Activated gamma-delta T cell treated with anti-CD3 and anti-CD28 coated beads, Interleukin-2, amount 50 U/mL, for 16 hours (primary cell): ENCODE measurements around the gene PRKAA1.

Experiments used
- DNase-seq: peaks from one replicate; pipeline ENCODE4 v3.0.0-alpha.2; 2020; ENCODE audit warnings: low read depth

Gene PRKAA1

GRCh38 chr5:40798012-40798800, at the start of gene PRKAA1:
TSS of gene PRKAA1 (minus strand) at chr5:40798374. CDS start at chr5:40798189, 185 bp downstream.
- DNase-seq, result peak; percentile 83

GRCh38 chr5:40847525-40847924, 49.4 kb upstream of the PRKAA1 start:
- DNase-seq, result no peak

- DNase-seq, result no peak
Observed at GRCh38 chr5:40846371-40846770, 48.2 kb upstream of the PRKAA1 start.

GRCh38 chr5:40844565-40844964, 46.4 kb upstream of the PRKAA1 start:
- no peak for DNase-seq

- no peak for DNase-seq
Observed at GRCh38 chr5:40842351-40842750, 44.2 kb upstream of the PRKAA1 start.

- DNase-seq, result no peak
Observed at GRCh38 chr5:40841068-40841805, 43.1 kb upstream of the PRKAA1 start, which contains the start of gene CARD6. TSS of gene CARD6 (plus strand) at chr5:40841367. CDS start at chr5:40841383, 16 bp downstream.

GRCh38 chr5:40838086-40838485, 39.9 kb upstream of the PRKAA1 start:
- no peak for DNase-seq

GRCh38 chr5:40834849-40835787, 36.9 kb upstream of the PRKAA1 start, which contains the start of gene RPL37:
TSS of gene RPL37 (minus strand) at chr5:40835222. CDS start at chr5:40835185, 37 bp downstream.
- peak; percentile 87 for DNase-seq

GRCh38 chr5:40834391-40834848, 36.2 kb upstream of the PRKAA1 start:
- DNase-seq, result peak; percentile 27

GRCh38 chr5:40833712-40834229, 35.6 kb upstream of the PRKAA1 start:
- no peak for DNase-seq

GRCh38 chr5:40832345-40832744, 34.2 kb upstream of the PRKAA1 start:
- DNase-seq, result no peak

GRCh38 chr5:40831346-40832210, 33.4 kb upstream of the PRKAA1 start:
- DNase-seq, result no peak

- no peak for DNase-seq
Observed at GRCh38 chr5:40829748-40830533, 31.8 kb upstream of the PRKAA1 start.

GRCh38 chr5:40828690-40829661, 30.8 kb upstream of the PRKAA1 start:
- no peak for DNase-seq

- DNase-seq, result no peak
Observed at GRCh38 chr5:40828021-40828631, 30.0 kb upstream of the PRKAA1 start.

- no peak for DNase-seq
Observed at GRCh38 chr5:40827188-40827977, 29.2 kb upstream of the PRKAA1 start.

GRCh38 chr5:40826489-40827187, 28.5 kb upstream of the PRKAA1 start:
- DNase-seq, result no peak
